ENCODE results near the gene ZNF385B. TPM values are rescaled to one million over a fixed set of nuclear protein-coding genes. Genes with fewer than 3 reads are reported as not detected.
"Not testable (repeated sequence)": the region's sequence is repeated elsewhere in the genome, so short reads cannot be mapped to it uniquely, and the experiment has no call there.

The ZNF385B gene
- total RNA-seq, 4 donors from 2014 or later = 0.89 to 3.6 (median 1.8) TPM

GRCh38 chr2:179893616-179894015 lies 32.2 kb upstream of the ZNF385B start:
- Histone ChIP-seq H3K27me3 (no peaks in the 10 kb centered on the region), H3K4me1 (no peaks in the 10 kb centered on the region), H3K36me3 (no peaks in the 10 kb centered on the region), H3K27ac (no peak overlapping the region), H3K4me3 (no peak overlapping the region), H3K9me3 (no peaks in the 10 kb centered on the region)
- no peak for DNase-seq (ENCODE audit: low spot score in 2 of 2)
- WGBS = 95% methylated on average over 3 of the region's 3 CpGs
- TF ChIP-seq POLR2AphosphoS5 (IDR thresholded peaks at IDR 0.05) (no peak), EP300 (IDR thresholded peaks at IDR 0.05) (no peak), POLR2A (IDR thresholded peaks at IDR 0.05) (no peak), CTCF (IDR thresholded peaks at IDR 0.05) (no peak)

- 56% methylated on average over 2 of the region's 2 CpGs for WGBS
- TF ChIP-seq POLR2AphosphoS5 (IDR thresholded peaks at IDR 0.05) = no peak
- TF ChIP-seq CTCF (IDR thresholded peaks at IDR 0.05) = no peak
- no peak for TF ChIP-seq EP300 (IDR thresholded peaks at IDR 0.05)
- TF ChIP-seq POLR2A (IDR thresholded peaks at IDR 0.05) = no peak
- Histone ChIP-seq H3K9me3 (peaks cover 4% of the 10 kb centered on the region), H3K27ac (no peak overlapping the region), H3K4me1 (no peaks in the 10 kb centered on the region), H3K4me3 (no peak overlapping the region), H3K27me3 (no peaks in the 10 kb centered on the region), H3K36me3 (no peaks in the 10 kb centered on the region)
- DNase-seq (ENCODE audit: low spot score in 2 of 2) = no peak
These were observed 29.8 kb upstream of the ZNF385B start for GRCh38 chr2:179891237-179891636.

GRCh38 chr2:179890666-179891065 lies 29.3 kb upstream of the ZNF385B start:
- Histone ChIP-seq H3K27ac (no peak overlapping the region), H3K4me1 (no peaks in the 10 kb centered on the region), H3K36me3 (no peaks in the 10 kb centered on the region), H3K4me3 (no peak overlapping the region), H3K9me3 (peaks cover 4% of the 10 kb centered on the region), H3K27me3 (no peaks in the 10 kb centered on the region)
- no peak for DNase-seq (ENCODE audit: low spot score in 2 of 2)
- TF ChIP-seq POLR2A (IDR thresholded peaks at IDR 0.05) (no peak), POLR2AphosphoS5 (IDR thresholded peaks at IDR 0.05) (no peak), CTCF (IDR thresholded peaks at IDR 0.05) (no peak), EP300 (IDR thresholded peaks at IDR 0.05) (no peak)

DNA sequence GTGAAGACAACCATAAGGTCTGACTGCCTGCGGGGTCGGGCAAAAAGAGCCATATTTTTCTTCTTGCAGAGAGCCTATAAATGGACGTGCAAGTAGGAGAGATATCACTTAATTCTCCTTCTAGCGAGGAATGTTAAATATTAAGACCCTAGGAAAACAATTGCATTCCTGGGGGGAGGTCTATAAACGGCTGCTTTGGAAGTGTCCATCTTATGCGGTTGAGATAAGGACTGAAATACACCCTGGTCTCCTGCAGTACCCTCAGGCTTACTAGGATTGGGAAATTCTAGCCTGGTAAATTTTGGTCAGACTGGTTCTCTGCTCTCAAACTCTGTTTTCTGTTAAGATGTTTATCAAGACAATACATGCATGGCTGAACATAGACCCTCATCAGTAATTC lies 27.2 kb upstream of the ZNF385B start:
- not testable (repeated sequence) for H3K36me3 ChIP-seq; H3K27ac ChIP-seq; H3K4me1 ChIP-seq; H3K4me3 ChIP-seq; H3K27me3 ChIP-seq; DNase-seq (ENCODE audit: low spot score in 2 of 2); H3K9me3 ChIP-seq
- WGBS = 82% methylated on average over 6 of the region's 6 CpGs

GRCh38 chr2:179884193-179884592 lies 22.8 kb upstream of the ZNF385B start:
- no peak for DNase-seq (ENCODE audit: low spot score in 2 of 2)
- Histone ChIP-seq H3K27ac (no peak overlapping the region), H3K4me3 (no peak overlapping the region), H3K36me3 (no peaks in the 10 kb centered on the region), H3K4me1 (no peaks in the 10 kb centered on the region), H3K9me3 (peaks cover 4% of the 10 kb centered on the region), H3K27me3 (no peaks in the 10 kb centered on the region)
- 84% methylated on average over 8 of the region's 8 CpGs for WGBS
- no peak for TF ChIP-seq EP300 (IDR thresholded peaks at IDR 0.05)
- no peak for TF ChIP-seq POLR2AphosphoS5 (IDR thresholded peaks at IDR 0.05)
- no peak for TF ChIP-seq CTCF (IDR thresholded peaks at IDR 0.05)
- no peak for TF ChIP-seq POLR2A (IDR thresholded peaks at IDR 0.05)
